Suppressor macrophage treated with lipopolysaccharide for 1 hour (primary cell): ENCODE results near the gene PCDH9.

Source experiments
- DNase-seq, 3 donors: peaks; one replicate each; pipeline ENCODE4 v3.0.0-alpha.2; 2020 to 2022

Gene PCDH9

DNA sequence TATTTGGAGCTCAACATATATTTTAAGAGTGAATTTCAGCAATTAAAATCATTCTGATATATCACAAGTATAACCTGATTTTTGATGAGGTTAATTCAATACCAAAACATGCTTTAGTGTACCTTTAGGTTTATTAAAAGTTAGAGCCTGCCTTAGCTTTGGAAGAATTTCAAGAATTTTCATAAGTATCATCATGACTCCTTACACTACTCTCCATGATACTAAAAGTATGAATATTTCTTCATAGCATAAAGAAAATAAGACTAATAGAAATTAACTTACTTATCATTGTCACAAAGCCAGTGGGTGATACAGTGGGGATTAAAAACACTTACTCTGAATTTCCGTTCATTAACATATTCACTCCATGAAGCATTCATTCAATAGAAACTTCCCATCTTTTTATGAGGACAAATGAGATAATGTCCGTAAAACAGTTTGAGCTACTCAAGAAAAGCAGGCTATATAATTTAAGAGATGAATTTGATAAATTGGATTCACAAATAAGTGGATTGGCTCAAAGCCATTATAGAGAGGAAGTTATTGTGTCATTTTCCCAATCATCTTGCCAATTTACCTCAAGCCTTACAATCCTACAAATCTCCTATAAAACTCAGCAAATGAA lies 214.0 kb downstream of the PCDH9 start:
- no peak for DNase-seq

DNA sequence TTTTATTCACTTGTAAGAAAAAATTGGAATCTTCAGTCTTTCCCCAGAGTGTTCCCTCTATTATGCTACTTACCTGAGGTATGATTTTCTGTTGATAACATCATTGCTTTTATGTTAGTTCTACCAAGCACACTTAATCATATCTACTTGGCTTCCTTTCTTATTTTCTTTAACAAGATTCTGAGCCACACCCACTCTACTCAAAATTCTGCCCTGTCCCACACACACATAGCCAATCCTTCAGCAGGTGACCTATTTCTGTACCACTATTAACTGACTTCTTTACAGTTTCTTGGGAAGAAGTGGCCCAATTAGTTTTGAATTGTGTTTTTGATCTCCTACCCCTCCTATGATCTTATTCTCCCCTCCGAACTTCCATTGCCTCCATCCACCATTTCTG lies 215.7 kb downstream of the PCDH9 start:
- DNase-seq = no peak

DNA sequence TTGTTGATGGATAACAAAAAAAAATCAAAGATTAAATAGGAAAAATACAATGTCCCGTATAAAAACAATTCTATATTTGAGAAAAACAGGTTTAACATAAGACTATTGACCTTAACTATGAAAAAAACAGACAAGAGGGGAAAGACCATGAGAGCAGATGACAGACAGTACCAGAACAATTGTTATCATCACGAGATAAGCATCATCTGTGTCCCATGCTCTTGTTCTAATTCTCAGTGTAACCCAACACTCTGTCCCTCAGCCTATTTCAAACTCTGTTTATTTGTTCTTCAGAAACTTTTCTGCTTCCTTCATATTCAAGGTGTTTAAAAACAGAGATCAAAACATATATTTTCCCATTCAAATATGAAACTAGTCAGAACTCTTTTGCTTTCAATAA lies 216.4 kb downstream of the PCDH9 start:
- DNase-seq = no peak

DNA sequence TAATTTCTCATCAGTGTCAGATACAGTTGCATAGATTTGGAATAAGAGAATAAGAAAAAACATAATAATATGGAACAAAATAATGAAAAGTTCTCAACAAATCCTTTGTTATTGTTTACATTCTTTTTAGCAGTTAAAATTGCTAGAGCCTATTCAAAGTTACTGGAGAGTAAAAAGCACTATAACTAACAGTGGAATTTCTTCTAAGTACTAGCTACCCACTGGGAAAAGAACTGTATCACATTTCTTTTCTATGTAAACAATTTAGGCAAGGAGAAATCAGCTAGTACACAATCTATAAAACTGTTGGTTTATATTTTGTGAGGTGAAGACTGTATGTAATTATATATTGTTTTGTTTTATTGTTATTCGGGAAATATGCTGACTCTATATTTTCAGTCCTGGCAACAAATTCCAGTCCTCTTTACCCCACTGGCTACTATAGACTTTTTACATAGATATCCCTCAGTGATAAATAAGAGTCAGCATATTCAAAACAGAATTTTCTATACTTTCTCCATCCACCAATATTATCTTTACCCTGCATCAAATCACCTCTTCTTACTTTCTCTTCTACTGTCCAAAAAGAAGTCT lies 222.0 kb downstream of the PCDH9 start:
- no peak for DNase-seq

DNA sequence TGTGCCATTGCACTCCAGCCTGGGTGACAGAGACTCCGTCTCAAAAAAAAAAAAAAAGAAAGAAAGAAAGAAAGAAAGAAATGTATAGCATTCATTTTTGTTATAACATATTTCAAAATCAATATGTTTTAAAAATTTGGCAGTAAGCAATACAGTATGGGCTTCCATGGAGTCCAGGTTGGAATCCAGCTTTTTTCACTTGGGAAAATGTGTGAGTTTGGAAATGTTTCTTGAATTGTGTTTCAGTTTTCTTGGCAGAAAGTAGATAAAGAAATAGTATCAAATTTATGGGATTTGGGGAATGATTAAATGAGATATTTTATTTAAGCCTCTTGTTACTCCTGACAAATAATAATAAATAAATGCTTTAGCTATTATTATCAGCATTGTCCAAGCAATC lies 225.6 kb downstream of the PCDH9 start:
- no peak for DNase-seq

DNA sequence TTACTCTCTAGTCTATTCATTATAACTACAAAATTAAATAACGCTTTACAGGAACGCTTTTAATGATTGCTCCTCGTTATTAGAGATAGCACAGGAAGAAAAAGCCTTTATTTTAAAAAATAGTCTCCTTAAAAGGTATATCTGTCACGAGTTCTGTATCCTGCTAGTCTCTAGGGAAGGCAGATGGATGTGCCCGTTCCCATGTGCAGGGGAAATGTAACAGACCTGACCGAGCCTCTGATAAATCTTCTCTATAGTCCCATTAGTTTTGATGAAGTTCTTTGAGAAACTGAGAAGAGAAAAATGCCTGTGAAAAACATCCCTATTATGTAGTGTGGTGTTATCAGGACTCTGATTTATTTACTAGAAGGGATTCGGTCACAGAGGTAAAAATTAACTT lies 226.4 kb downstream of the PCDH9 start:
- no peak for DNase-seq

DNA sequence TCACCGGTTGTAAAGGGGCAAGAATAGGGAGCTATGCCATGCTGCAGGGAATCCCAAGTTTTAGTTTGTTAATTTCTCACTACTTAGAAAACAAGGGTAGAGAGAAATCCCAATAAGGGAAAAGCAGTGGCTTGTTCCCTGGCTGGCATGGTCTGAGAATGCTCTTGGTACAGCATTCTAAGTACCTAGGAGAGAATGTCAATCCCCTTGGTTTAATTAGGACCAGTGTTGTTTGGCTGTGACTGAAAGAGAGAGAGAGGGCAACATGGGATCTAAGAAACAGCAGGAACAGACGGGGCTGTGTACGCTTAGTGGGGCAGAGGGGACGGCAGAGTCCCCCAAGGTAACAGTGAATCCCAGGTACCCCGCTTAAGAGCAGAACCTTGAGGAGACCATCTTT lies 228.8 kb downstream of the PCDH9 start:
- DNase-seq = no peak

DNA sequence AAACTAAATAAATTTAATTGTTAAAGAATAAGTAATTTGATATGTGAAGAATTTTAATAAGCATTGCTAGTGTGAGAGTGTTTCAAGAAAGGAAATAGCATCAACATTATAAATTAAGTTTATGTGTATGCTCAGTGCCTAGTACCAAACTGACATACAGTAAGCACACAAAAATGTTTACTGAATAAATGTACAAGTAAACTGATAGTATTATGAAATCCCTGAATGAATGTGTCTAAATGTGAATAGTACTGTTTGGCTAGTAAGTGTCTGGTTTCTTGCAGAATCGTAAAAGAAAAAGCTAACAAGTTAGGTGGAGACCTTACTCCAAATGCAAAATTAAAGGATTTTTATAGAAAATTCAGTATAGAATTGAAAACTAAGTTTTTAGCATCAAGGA lies 233.6 kb downstream of the PCDH9 start:
- no peak for DNase-seq

DNA sequence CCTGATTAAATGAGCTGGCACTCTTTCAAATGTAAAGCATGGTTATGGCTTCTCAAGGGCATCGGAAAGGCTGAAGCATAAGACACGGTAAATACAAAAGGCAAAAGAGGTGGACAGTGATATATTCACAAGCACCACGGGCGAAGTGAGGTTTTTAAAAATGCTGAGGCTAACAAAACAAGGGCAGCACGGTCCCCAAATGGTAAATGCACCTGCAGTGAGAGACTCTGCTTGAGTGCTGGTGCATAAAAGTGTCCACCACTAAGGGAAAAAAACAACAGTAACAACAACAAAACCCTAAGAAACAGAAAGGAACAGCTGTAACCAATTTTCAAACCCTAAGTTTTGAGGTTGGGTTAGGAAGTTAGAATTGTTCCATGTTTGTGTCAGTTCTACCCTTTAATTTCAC lies 234.9 kb downstream of the PCDH9 start:
- no peak for DNase-seq

DNA sequence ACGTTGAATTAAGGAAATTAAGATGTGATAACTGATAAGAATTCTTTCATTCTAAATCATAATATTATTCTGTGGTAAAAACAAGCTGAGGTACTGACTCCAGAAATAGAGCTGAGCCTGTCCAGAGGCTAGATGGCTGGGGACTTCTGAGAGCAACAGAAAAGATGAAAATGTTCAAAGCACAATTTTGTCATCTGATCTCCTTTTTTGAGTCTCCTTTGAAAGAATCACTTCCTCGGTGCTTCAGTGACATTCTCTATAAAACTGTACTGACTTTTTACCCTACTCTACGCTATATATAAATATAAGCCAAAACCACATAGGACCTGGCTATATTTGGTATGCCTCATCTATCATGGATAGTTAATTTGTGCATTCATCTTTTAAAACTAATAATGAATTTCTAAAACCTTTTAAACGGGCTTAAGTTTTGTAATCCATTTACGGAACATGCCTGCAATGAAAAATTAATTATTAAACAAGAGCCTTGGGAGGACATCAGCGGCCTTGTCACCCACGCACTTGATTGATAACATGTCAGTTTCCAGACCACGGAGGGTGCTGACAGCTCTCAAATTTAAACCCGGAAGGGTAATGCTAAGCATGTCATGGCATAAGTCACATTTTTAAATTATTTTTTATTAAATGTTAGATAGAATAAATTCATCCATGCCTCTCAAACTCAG lies 235.5 kb downstream of the PCDH9 start:
- no peak for DNase-seq

DNA sequence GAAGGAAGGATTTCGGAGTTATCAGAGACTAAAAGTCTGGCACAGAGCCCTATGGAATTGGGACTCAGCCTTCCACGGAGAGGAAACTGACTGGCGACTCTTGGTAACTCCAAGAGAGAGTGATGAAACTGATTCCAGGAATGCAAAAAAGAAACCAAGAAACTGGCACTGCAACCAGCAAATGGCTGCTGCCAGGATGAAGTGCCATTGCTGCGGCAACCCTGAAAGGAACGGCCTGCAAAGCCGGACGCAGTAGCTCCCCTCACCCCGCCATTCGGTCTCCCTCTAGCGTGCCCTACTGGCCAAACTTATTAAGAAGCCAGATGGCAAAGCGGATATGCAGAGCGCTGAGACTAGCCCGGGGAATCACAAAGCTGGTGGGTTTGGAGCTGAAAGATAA lies 236.0 kb downstream of the PCDH9 start:
- peak; percentile 17 to 50 (median 31) for DNase-seq

DNA sequence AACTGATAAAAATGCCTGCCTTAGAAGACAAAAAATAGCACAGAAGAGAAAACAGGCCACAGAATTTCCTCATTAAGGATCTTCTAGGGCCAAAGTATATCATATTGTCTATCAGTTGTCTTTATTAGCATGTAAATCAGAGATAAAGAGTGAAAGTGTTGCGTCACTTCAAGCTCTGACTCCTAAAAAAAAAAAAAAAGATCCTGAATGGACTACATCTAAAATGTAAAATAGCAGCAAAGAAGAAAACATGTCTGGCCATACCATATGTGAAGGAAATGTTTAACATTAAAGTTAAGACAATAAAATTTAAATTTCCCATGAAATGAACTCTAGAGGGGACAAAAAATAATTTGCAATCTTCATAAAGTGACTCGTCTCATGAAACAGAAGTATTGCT lies 237.4 kb downstream of the PCDH9 start:
- DNase-seq = no peak

DNA sequence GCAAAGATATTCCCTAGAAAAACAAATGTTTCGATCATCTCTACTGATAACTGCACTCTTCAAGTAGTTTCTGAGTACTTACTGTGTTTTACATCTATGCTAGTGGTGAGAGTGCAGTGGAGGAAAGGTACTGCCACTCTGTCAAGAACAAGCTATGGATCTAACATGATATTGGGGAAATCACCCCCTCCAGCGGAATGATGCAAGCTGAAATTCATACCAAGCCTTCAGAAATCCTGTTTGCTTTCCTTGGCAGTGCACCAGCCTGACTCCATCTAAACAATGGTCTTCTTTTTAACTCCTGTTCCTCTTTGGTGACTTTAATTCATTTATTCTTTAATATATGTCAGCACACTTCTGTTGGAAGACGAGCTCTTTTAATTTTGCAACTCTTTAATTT lies 238.0 kb downstream of the PCDH9 start:
- DNase-seq = no peak

DNA sequence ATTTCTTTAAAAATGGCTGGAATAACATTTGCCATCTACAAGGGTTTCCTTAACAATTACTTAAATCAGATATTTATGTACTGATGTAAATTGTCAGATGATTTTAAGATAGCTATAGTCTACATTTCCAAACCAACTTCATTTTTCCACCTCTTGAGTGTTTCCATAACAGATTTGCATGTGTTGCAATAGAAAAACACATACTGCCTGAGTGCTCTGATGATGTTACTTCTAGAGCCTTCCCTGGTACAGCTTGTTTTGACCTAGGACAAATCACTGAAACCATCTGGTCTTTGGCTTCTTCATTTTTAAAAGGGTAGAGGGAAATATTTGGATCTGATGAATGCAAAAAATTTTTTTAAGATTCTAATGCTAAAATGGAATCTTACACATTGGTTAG lies 245.9 kb downstream of the PCDH9 start:
- DNase-seq = no peak

DNA sequence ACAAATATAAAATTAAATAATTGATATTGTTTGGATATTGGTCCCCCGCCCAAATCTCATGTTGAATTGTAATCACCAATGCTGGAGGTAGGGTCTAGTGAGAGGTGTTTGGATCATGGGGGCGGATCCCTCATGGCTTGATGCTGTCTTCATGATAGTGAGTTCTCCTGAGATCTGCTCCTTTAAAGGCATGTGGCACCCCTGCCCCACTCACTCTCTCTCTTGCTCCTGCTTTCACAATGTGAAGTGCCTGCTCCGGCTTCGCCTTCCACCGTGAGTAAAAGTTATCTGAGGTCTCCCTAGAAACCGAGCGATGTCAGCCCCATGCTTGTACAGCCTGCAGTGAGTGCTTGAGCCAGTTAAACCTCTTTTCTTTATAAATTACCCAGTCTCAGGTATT lies 248.2 kb downstream of the PCDH9 start:
- no peak for DNase-seq

DNA sequence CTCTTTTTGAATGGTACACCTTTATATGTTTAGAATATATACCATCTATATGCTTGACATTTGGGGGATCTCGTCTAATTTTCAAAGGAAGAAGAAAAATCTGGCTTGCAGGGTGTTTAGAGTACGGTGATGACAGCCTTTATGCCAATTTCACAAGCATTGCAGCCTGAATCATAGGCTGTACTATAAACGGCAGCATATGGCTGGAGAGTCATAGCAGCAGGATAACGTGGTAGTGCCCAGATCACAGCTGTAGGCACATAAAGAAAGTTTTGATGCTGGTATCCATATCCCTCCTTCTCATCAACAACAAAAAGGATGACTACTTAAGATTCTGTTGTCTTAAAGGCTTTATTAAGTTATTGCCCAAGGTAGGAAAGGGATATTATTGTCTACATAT lies 253.0 kb downstream of the PCDH9 start:
- DNase-seq = no peak

DNA sequence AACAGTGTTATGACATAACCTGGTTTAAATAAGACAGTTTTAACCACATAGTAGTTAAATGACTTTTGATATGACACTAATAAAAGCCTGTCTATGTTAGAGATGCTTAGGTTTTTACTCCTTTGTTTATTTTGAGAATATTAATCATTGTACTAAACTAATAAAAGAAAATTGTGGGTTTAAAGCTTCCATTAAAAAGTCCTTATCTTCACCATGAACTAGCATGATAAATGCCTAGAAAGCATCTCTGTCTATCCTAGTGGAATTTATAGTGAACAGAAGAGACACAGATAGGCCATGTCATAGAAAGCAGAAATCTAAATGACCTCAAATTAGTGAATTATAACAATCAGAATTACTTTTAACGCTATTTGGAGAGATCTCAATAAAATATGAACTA lies 255.2 kb downstream of the PCDH9 start:
- DNase-seq = no peak

DNA sequence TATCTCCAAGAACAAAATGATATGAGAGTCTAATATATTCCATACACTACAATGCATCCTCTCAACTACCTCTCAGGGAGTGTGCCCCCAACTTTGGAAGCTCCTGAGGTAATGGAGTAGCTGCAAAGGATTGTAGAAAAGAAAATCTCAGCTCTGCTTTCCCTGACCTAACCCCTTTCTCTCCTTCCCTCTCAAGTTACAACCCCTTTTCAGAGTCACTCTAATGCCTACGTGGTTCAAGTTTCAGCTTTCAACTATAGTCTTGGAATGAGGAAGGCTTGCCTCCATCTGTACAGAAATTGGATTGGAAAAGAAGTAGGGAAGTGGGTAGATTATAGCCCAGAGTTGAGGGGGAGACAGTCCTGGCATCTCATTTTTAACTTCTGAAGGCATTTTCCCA lies 256.0 kb downstream of the PCDH9 start:
- no peak for DNase-seq

DNA sequence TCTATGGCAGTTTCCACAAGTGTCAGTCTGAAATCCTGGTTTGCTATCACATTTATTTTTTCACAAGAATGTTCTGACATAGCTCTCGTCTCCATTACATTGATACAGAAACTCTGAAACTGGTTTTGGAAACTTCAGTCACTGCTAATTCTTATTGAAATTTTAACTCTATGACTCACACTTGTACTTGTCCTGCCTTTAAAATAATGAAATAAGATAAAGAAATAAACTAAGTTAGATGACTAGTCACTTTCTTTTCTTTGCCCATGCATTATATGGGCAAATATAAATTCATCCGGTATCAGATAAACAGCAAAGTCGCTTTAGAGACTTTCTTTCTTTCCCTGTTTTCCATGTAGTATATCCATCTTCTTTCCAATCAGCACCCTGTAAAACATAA lies 257.5 kb downstream of the PCDH9 start:
- DNase-seq = no peak

DNA sequence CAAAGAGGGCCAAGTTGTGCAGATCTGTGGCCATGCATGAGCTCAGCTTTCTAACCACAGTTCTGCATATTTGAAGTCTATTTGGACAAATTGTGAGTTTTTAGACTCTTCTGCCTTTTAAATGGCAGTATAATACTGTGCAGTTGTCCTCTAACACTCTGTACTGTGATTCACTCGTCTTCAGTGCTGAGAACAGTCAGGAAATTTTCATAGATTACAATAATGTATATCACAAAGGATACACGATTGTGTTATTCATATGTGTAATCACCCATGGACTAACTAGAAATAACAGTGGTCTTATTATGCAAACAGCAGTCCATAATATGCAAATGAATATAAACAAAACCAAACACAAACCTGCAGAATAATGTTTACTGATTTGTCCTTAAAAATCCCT lies 259.1 kb downstream of the PCDH9 start:
- DNase-seq = no peak

DNA sequence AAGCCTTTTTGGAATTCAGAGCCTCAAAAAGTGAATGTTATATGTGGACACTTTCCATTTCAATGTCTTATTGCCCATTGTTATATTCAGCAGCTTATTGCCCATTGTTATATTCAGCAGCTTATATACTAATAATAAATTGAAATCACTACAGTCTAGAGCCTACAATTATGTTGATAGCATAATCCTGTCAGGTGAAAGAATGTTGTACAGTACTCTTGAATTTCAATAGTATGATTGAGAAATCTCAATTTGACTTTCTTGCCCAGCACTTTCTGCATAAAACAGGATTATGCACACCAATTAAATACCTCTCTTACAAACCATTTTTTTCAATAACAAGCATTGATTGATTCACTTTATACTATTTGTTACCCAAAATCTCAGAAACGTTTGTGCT lies 260.8 kb downstream of the PCDH9 start:
- DNase-seq = no peak

DNA sequence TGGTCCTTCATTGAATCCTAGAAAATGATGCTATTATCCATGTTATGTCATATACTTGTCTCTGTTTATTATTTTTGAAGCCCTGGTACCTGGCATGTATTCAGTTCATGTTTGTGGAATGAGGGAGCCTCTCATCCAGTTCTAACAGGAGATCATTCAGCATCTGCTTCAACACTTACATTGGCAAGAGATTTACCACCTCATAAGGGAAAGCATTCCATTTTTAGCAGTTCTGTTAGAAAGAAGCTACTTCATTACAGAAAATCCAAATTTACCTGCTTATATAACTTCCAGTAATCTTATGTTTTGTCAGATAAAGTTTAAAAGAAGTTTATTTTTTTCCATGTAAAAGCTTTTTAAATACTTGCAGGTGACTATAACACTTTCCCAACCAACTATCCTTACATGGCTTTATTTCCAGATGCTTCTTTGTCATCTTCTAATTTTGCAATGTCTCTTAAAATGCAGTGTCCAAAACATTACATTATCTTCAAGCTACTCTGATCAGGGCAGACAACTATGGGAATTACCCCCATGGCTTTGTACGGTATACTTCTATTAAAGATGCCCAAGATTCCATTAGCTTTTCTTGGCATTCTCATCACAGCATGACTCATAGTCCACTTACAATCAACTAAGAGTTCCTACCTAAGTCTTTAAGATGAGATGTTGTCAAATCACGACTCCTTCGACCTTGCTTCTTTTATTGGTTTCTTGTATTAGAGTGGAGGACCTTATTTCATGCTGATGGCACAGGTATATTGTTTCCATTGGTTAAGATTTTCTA lies 262.1 kb downstream of the PCDH9 start:
- no peak for DNase-seq

DNA sequence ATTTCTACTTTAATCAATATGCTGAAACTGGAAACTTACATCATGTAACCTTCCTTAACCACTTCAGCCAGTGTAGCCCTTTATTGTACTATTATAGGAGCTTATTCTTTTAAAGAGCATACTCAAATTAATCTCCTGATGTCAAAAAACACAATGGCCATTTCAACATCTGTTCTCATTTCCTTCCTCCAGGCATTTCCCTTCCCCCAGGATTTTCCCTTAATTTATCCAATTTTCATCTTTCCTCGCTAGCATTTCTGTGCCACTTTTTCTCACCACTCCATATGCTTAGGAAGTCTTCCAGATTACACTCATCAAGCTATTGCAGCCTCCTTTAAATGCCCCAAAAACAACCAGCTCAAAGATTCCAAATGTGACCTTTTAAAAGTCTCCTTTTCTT lies 265.0 kb downstream of the PCDH9 start:
- DNase-seq = no peak

DNA sequence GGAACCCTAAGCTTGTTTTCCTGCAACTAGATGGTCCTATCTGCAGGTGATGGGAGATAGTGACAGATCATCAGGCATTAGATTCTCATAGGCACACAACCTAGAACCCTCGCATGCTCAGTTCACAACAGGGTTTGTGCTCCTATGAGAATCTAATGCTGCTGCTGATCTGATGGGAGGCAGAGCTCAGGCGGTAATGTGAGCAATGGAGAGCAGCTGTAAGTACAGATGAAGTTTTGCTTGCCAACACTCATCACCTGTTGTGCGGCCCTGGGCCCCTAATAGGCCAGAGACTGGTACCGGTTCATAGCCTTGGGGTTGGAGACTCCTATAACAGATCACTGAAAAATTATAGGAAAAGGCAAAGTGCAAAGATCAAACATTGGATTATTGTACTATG lies 267.2 kb downstream of the PCDH9 start:
- DNase-seq = no peak
